HG02642 (cell line): ENCODE measurements around the gene INPP4B.

Source experiments
- ATAC-seq: cut with Tn5 transposase; IDR thresholded peaks from one replicate; pipeline ENCODE4 v1.9.1; 2021; ENCODE audit warnings: mild to moderate bottlenecking; ENCODE audit not compliant: unreplicated experiment, poor library complexity

INPP4B gene

DNA sequence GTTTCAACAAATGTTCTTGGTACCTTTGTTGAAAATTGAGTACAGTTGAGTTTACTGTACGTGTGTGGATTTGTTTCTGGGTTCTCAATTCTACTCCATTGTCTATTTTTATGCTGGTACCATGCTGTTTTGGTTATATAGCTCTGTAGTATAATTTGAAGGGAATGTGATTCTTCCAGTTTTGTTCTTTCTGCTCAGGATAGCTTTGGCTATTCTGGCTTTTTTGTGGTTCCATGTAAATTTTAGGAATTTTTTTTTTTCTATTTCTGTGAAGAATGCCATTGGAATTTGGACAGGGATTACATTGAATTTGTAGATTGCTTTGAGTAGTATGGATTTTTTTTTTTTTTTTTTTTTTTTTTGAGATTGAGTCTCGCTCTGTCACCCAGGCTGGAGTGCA is 836.4 kb downstream of the INPP4B start:
- no peak for ATAC-seq

GRCh38 chr4:142005519-142005918 is 840.6 kb downstream of the INPP4B start:
- ATAC-seq: no peak

DNA sequence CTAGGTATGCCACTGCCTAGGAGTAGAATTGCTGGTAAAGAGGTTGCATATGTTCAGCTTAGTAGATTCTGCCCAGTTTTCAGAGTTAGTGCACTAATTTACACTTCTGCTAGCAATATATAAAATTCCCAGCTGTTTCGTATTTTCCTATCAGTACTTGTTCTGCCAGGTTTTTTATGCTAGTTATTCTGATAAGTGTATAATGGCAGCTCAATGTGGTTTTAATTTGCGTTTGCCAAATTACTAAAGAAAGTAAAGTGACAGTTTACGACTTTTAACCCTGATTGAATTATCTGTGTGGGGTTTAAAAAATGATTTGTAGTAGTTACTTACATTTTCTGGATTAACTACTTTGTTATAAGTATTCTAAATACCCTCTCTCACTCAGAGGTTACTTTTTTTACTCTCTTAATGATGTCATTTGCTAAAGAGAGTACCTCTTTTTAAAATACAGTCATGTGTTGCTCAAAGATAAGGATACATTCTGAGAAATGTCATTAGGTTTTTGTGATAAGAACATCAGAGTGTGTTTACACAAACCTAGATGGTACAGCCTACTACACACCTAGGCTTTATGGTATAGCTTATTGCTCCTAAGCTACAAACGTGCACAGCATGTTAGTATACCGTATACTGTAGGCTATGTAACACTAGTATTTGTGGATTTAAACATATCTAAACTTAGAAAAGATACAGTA is 846.5 kb downstream of the INPP4B start:
- no peak for ATAC-seq

GRCh38 chr4:141995056-141995455 is 851.0 kb downstream of the INPP4B start:
- no peak for ATAC-seq

GRCh38 chr4:141977433-141977832 is 868.7 kb downstream of the INPP4B start:
- ATAC-seq: no peak
